Thymus (tissue), 11 donors: ENCODE data around the gene DDX17. TPM values are rescaled to one million over a fixed set of nuclear protein-coding genes. Genes with fewer than 3 reads are reported as not detected.

ENCODE experiments used
- DNase-seq, 9 donors: peaks; one replicate each; pipeline ENCODE4 v3.0.0-alpha.2; 2013; ENCODE audit warnings: low spot score in 9 of 9, low read depth in 6 of 9, missing footprints in 1 of 9
- H3K27ac ChIP-seq, 2 donors: one replicate each; pipeline ENCODE4 v1.5.1; 2013; ENCODE audit warnings: control low read depth in 1 of 2, low read depth in 1 of 2, low read length in 1 of 2, mild to moderate bottlenecking in 1 of 2, moderate library complexity in 1 of 2
- H3K27me3 ChIP-seq, 2 donors: one replicate each; pipeline ENCODE4 v1.5.1; 2013; ENCODE audit warnings: low read length in 1 of 2; ENCODE audit not compliant: control insufficient read depth in 2 of 2, insufficient read depth in 1 of 2
- H3K36me3 ChIP-seq, 2 donors: one replicate each; pipeline ENCODE4 v1.5.1; 2013; ENCODE audit warnings: low read length in 1 of 2, mild to moderate bottlenecking in 1 of 2, moderate library complexity in 1 of 2; ENCODE audit not compliant: control insufficient read depth in 2 of 2, insufficient read depth in 2 of 2
- H3K4me1 ChIP-seq, 2 donors: one replicate each; pipeline ENCODE4 v1.5.1; 2013; ENCODE audit warnings: low read length in 2 of 2; ENCODE audit not compliant: control insufficient read depth in 2 of 2, insufficient read depth in 2 of 2
- H3K4me3 ChIP-seq, 2 donors: one replicate each; pipeline ENCODE4 v1.5.1; 2013; ENCODE audit warnings: low read length in 2 of 2, control low read depth in 1 of 2, mild to moderate bottlenecking in 1 of 2
- H3K9me3 ChIP-seq, 2 donors: one replicate each; pipeline ENCODE4 v1.5.1; 2013; ENCODE audit warnings: low read length in 1 of 2, mild to moderate bottlenecking in 1 of 2; ENCODE audit not compliant: control insufficient read depth in 2 of 2, insufficient read depth in 1 of 2
- WGBS: extraction: QIAGEN DNeasy Blood & Tissue Kit; methylation state at CpG from one replicate; pipeline ENCODE4 v1.1.7; 2013; 5-methylcytosine and 5-hydroxymethylcytosine counted together
- polyA plus RNA-seq: library from polyadenylated mRNA; stranded (reverse); fragments of 200-250 nt; gene quantifications from one replicate; pipeline ENCODE4 v1.2.3, GENCODE V29; 2013
- total RNA-seq: library from RNA; stranded (reverse); fragments of 120-200 nt; gene quantifications from one replicate; pipeline ENCODE4 v1.2.4, GENCODE V29; 2013
- donor health status: healthy.

The DDX17 gene
- total and polyA plus RNA-seq, 2 donors = 325 to 402 TPM

GRCh38 chr22:38487946-38488345 lies 18.2 kb downstream of the DDX17 start:
- no peak overlapping the region for H3K27ac ChIP-seq
- DNase-seq = no peak

GRCh38 chr22:38485783-38486182 lies 20.3 kb downstream of the DDX17 start:
- peaks cover 84 to 97% of the 10 kb centered on the region in 2 donors for H3K36me3 ChIP-seq
- no peaks in the 10 kb centered on the region for H3K27me3 ChIP-seq
- WGBS = 57% methylated on average over 5 of the region's 5 CpGs
- peaks cover 5 to 7% of the 10 kb centered on the region in 2 donors for H3K4me1 ChIP-seq
- no peaks in the 10 kb centered on the region for H3K9me3 ChIP-seq
- no peak for DNase-seq
- H3K27ac ChIP-seq = peak overlapping the region in 1 of 2 donors; percentile 26
- no peak overlapping the region for H3K4me3 ChIP-seq

More at GRCh38 chr22:38487946-38488345, 18.2 kb downstream of the DDX17 start:
- no peaks in the 10 kb centered on the region for H3K27me3 ChIP-seq
- no peaks in the 10 kb centered on the region for H3K9me3 ChIP-seq
- H3K4me3 ChIP-seq = no peak overlapping the region
- 95% methylated on average over 6 of the region's 6 CpGs for WGBS
- peaks cover 5 to 7% of the 10 kb centered on the region in 2 donors for H3K4me1 ChIP-seq
- H3K36me3 ChIP-seq = peaks cover 79 to 96% of the 10 kb centered on the region in 2 donors

GRCh38 chr22:38484244-38484643 lies 21.9 kb downstream of the DDX17 start:
- H3K4me1 ChIP-seq = peaks cover 5 to 7% of the 10 kb centered on the region in 2 donors

GRCh38 chr22:38482662-38483308 lies 23.3 kb downstream of the DDX17 start:
- Histone ChIP-seq H3K4me1 (peaks cover 5 to 7% of the 10 kb centered on the region in 2 donors), H3K36me3 (peaks cover 68 to 80% of the 10 kb centered on the region in 2 donors), H3K4me3 (no peak overlapping the region), H3K9me3 (no peaks in the 10 kb centered on the region), H3K27ac (no peak overlapping the region), H3K27me3 (no peaks in the 10 kb centered on the region)
- WGBS = 99% methylated on average over 6 of the region's 6 CpGs
- DNase-seq = no peak

More at GRCh38 chr22:38484244-38484643, 21.9 kb downstream of the DDX17 start:
- Histone ChIP-seq H3K27ac (peak overlapping the region in 1 of 2 donors; percentile 5), H3K27me3 (no peaks in the 10 kb centered on the region), H3K4me3 (no peak overlapping the region), H3K36me3 (peaks cover 77 to 91% of the 10 kb centered on the region in 2 donors), H3K9me3 (no peaks in the 10 kb centered on the region)
- no peak for DNase-seq
- WGBS = 84% methylated on average over 1 of the region's 1 CpG

GRCh38 chr22:38481871-38482332 lies 24.2 kb downstream of the DDX17 start:
- H3K9me3 ChIP-seq = no peaks in the 10 kb centered on the region
- H3K27ac ChIP-seq = no peak overlapping the region
- H3K36me3 ChIP-seq = peaks cover 59 to 74% of the 10 kb centered on the region in 2 donors
- H3K27me3 ChIP-seq = no peaks in the 10 kb centered on the region
- no peak for DNase-seq
- peaks cover 5 to 7% of the 10 kb centered on the region in 2 donors for H3K4me1 ChIP-seq
- WGBS = 98% methylated on average over 8 of the region's 8 CpGs
- H3K4me3 ChIP-seq = no peak overlapping the region

- Histone ChIP-seq H3K4me1 (peaks cover 4 to 5% of the 10 kb centered on the region in 2 donors), H3K27me3 (no peaks in the 10 kb centered on the region), H3K36me3 (peaks cover 53 to 68% of the 10 kb centered on the region in 2 donors), H3K4me3 (no peak overlapping the region), H3K27ac (no peak overlapping the region), H3K9me3 (no peaks in the 10 kb centered on the region)
- 97% methylated on average over 3 of the region's 3 CpGs for WGBS
- DNase-seq = no peak
Measured at GRCh38 chr22:38481162-38481870, 24.8 kb downstream of the DDX17 start.

- Histone ChIP-seq H3K27ac (no peak overlapping the region), H3K36me3 (peaks cover 42 to 48% of the 10 kb centered on the region in 2 donors), H3K27me3 (no peaks in the 10 kb centered on the region), H3K9me3 (no peaks in the 10 kb centered on the region), H3K4me3 (no peak overlapping the region), H3K4me1 (no peaks in the 10 kb centered on the region)
- WGBS = 84% methylated on average over 7 of the region's 7 CpGs
- no peak for DNase-seq
Measured at GRCh38 chr22:38479096-38479837, 26.8 kb downstream of the DDX17 start.

GRCh38 chr22:38477585-38477984 lies 28.5 kb downstream of the DDX17 start:
- Histone ChIP-seq H3K36me3 (peaks cover 25 to 31% of the 10 kb centered on the region in 2 donors), H3K27ac (no peak overlapping the region), H3K4me3 (no peak overlapping the region), H3K27me3 (no peaks in the 10 kb centered on the region), H3K4me1 (no peaks in the 10 kb centered on the region), H3K9me3 (no peaks in the 10 kb centered on the region)
- WGBS = 94% methylated on average over 1 of the region's 1 CpG
- no peak for DNase-seq
